Stimulated activated CD8-positive, alpha-beta memory T cell treated with anti-CD3 and anti-CD28 coated beads, Interleukin-7, amount 100 ng/mL, for 24 hours (primary cell): Measurements from ENCODE around the gene HMGCR.
"Not testable (repeated sequence)": the region's sequence is repeated elsewhere in the genome, so short reads cannot be mapped to it uniquely, and the experiment has no call there.

ENCODE experiments used
- DNase-seq: peaks from one replicate; pipeline ENCODE4 v3.0.0-alpha.2; 2020; ENCODE audit warnings: low read depth

HMGCR gene

DNA sequence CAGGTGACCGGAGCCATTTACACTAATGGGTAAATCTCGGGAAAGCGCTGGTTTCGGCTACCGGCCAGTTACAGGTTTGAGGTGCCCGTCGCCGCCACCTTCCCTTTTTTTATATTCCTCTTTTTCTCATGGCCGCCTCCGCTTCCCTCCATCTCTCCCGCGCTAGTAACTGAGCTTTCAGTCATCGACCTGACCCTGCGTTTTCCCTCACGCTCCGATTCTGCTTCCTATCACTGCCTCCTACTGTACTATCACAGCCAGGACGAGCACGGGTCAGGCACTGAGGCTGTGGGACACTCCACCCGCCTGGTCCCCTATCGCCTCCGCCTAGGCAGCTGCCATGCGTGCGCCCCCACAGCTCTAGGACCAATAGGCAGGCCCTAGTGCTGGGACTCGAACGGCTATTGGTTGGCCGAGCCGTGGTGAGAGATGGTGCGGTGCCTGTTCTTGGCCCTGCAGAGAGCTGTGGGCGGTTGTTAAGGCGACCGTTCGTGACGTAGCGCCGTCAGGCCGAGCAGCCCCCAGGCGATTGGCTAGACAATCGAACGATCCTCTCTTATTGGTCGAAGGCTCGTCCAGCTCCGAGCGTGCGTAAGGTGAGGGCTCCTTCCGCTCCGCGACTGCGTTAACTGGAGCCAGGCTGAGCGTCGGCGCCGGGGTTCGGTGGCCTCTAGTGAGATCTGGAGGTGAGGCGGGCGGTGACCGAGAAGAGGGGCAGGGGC, at the start of gene HMGCR:
TSS of gene HMGCR (plus strand) at position 606 of the 722 bp plus-strand sequence. CDS start 5,386 bp downstream, outside the sequence.
- peak; percentile 94 for DNase-seq

DNA sequence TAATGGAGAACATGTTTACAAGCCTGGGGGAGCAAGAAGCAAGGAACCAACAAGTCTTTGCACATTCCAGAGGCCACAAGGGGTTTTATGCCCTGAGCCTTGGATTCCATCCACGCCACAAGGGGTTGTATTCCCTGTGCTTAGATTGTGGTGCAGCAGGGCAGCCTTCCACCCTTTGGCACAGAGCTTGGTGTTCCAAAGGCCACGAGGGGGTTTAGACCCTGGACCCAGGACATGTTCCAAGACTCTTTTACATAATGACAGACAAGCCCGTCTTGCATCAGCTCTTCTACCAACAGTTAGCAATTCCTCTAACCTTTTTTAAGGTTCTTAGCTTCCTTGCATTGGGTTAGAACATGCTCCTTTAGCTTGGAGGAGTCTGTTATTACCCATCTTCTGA, 45.2 kb upstream of the HMGCR start:
- DNase-seq, result not testable (repeated sequence)

DNA sequence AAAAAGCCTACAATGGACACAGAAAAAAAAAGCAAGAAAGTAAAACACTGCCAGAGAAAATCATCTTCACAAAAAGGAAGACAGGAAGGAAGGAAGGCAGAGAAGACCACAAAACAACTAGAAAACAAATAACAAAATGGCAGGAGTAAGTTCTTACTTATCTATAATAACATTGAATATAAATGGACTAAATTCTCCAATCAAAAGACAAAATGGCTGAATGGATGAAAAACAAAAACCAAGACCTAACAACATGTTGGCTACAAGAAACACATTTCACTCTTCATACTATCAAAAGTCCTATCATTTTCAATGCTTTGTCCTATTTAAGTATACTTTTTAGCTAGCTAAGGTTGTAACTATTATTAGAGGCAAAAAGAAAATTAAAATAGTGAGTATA, 36.9 kb upstream of the HMGCR start:
- no peak for DNase-seq

DNA sequence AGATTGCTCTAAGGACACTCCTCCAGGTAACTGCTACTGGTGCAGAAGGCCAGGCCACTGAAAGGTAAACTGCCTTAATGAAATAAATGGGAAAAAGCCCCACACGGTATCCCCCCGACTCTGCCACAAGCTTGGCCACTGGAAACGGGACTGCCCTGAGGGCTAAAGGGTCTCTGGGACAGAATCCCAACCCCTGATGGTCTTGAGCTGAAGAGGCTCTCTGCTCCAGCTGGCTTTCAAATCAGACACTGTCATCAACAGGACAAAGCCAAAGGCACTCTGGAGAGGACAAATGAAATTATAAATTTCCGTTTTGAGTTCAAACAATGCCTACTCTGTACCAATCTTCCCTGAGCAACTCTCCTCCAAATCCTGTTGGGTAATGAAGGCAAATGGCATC, 33.6 kb upstream of the HMGCR start:
- DNase-seq, result no peak

DNA sequence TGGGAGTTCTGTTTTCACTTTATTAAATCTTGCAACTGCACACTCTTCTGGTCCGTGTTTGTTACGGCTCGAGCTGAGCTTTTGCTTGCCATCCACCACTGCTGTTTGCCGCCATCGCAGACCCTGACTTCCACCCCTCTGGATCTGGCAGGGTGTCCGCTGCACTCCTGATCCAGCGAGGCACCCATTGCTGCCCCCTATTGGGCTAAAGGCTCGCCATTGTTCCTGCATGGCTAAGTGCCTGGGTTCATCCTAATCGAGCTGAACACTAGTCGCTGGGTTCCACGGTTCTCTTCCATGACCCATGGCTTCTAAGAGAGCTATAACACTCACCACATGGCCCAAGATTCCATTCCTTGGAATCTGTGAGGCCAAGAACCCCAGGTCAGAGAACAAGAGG, 32.5 kb upstream of the HMGCR start:
- DNase-seq, result not testable (repeated sequence)

DNA sequence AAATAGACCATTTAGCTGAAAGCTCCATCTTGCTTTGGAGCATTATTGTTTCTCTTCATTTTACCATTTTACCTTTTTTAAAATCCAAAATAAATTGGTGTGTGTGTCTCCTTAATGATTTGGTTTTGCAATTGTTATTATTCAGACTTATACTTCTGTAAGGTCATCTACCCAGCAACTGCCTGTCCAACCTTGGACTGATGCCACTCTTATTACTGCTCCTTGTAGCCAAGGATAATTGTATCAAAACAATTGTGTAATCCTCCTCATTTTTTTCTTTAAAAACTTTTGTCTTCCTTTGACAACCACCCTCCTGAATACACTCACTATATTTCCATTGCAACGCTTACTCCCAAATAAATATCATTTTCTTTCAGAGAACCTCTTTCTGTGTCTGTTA, 30.3 kb upstream of the HMGCR start:
- DNase-seq, result no peak

DNA sequence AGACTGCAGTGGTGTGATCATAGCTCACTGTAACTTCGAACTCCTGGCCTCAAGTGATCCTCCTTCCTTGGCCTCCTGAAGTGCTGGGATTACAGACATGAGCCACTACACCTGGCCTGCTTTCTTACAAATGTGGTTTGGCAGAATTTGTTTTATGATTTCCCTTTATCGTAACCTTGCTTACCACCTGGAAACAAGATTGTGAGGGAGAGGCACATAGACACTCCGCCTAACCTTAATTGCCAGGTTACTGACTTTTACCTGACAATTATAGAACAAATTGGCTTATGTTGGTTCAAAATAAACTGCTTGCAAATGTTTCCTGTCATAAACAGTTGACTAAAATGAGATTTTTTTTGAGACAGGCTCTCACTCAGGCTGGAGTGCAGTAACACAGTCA, 26.8 kb upstream of the HMGCR start:
- no peak for DNase-seq

DNA sequence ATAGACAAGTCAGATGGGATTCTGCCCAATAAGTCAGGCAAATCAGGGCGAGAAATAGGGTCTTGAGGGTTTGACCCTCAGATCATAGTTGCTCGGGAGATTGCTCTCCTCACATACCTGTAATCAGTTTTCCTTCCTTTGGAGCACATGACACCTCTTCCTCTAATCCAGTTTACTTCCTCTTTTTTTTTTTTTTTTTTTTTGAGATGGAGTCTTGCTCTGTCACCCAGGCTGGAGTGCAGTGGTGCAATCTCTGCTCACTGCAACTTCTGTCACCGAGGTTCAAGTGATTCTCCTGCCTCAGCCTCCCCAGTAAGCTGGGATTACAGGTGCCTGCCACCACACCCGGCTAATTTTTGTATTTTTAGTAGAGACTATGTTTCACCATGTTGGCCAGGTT, 17.9 kb upstream of the HMGCR start:
- DNase-seq, result not testable (repeated sequence)

DNA sequence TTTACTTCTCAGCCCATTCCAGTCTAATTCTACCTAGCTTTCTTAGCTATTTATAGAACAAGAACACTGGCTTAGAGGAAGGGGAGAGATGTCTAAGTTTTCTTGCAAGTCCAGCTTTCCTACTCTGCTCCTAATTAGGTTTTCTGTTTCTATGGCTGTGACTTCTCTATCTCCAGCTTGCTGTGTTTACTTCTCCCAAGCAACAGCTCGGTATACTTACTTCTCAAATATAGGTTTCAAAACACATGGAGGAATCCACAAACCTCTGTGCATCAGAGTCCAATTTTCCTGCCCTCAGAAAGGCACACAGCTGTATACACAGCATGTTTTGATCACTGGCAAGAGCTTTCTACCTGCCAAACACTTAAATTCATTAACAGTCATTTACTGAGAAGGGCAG, 17.4 kb upstream of the HMGCR start:
- DNase-seq, result no peak

DNA sequence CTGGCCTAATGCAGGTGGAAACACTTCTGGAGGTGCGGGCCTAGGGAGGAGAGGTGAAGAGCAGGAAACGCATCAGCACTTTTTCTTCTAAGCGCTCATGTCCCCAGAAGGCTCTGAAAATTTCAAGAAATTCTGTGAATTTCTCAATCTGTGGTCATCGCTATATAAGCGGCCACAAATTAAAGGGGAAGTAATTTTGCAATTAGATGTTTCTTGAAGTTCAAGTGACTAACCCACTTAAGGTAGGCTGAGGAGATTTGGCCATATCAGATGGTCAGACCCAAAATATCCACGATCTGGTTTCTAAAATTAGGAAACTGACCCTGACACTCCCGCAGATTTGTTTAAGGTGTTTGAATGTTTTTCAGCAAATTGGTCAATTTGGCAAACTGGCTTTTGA, 16.6 kb upstream of the HMGCR start:
- no peak for DNase-seq

DNA sequence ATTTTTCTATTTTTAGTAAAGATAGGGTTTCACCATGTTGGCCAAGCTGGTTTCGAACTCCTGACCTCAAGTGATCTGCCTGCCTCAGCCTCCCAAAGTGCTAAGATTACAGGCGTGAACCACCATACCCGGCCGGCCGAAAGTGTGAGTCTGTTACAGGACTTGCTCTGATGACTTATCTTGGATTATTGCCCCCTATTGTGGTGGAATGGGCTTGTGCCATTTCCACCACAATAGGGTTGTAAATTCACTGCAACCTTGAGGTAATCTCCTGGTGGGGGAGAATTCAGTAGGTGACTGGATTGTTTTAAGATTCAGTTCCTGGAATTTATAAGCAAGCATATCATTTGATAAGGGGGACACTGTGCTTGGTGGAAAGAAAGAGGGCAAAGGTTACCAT, 15.0 kb upstream of the HMGCR start:
- DNase-seq, result no peak

DNA sequence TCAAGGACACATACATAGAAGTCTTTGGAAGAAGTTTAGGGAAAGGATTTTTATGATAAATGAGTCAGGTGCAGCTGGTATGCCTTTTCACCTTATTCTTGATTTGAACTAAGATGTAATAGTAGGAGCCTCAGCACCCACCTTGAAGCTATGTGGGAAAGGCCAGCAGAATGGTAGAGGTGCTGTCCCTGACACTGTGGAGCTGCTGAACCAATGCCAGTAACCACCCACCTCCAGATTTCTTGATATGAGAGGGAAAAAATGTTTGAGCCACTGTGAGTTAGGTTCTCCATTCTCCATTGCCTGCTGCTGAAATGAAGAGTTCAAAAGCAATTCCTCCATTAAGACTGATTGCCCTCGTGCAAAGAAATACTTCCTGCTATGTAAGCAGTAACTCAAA, 12.2 kb upstream of the HMGCR start:
- DNase-seq, result no peak

DNA sequence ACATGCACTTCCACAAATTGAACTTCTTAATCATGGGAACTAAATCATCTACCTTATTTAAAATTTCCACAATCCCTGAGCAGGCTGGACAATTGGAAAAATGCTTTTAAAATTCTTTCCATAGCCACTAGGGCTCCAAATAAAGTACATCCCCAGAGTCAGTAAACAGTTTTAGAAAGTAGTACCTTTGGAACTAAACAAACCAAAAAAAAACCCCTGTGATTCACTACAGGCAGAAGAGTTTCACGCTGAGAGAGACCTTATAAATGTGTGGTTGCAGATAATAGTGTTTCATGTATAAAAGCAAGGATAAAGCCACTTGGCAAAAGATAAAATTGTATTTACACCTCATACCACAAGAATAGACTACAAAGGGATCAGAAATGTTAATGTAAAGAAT, 11.8 kb upstream of the HMGCR start:
- DNase-seq, result no peak

DNA sequence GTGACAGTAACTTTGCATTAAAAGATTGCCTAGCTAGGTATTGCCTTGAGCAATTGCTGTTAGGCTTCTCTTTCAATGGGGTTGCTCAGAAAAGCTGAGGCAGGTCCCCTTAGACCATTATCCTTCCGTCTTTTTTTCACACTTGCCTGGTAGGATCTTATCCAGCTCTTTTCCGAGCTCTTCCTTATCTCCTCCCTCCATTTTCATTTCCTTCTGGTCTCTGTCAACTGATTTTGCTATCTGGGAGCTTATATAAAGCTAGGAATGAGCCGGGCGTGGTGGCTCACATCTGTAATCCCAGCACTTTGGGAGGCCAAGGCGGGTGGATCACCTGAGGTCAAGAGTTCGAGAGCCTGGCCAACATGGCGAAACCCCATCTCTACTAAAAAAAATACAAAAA, 6.6 kb upstream of the HMGCR start:
- DNase-seq, result no peak

DNA sequence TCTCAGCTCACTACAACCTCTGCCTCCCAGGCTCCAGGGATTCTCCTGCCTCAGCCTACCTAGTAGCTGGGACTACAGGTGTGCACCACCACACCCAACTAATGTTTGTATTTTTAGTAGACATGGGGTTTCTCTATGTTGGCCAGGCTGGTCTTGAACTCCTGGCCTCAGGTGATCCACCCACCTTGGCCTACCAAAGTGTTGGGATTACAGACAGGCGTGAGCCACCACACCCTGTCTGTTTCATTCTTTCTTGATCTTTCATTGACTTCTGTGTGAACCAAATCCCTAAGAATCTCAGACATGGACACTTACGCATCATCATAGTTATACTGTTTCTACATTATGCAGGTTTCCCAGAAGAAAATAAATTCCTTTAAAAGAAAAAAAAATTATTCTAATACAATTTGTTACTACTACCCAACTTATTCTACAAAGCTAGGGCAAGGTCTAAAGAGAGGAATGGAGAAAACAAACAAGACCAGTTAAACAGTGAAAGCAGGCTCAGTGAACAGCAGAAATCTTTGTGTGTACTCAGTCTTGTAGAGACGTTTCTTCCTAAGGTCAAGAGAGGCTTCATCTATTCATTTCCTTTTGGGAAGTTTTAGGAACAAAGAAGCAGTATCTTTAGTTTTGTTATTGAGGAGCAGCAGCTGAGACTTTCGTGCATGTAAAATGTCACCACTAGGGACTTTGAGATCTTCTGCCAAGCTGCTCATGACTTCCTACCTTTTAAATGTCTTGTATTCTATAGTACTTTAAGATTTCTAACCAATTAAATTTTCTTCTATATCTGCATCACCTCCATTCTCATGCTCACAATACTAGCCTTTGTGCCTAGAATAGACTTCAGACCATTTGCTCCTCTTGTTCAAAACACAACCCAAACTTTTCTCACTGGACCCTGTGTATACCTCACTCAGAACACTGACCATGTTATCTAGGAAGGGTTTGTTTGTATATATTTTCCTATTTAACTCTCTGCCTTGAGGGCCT, 5.6 kb upstream of the HMGCR start:
- DNase-seq, result no peak

DNA sequence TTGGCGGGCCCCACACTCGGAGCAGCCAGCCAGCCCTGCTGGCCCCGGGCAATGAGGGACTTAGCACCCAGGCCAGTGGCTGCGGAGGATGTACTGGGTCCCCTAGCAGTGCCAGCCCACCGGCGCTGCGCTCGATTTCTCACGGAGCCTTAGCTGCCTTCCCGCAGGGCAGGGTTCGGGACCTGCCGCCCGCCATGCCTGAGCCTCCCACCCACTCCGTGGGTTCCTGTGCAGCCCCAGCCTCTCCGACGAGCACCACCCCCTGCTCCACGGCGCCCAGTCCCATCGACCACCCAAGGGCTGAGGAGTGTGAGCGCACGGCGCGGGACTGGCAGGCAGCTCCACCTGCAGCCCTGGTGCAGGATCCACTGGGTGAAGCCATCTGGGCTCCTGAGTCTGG, 3.3 kb upstream of the HMGCR start:
- not testable (repeated sequence) for DNase-seq

DNA sequence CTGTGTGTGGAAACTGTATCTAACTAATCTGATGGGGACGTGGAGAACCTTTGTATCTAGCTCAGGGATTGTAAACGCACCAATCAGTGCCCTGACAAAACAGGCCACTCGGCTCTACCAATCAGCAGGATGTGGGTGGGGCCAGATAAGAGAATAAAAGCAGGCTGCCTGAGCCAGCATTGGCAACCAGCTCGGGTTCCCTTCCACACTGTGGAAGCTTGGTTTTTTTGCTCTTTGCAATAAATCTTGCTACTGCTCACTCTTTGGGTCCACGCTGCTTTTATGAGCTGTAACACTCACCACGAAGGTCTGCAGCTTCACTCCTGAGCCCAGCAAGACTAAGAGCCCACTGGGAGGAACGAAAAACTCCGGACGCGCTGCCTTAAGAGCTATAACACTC, 2.6 kb upstream of the HMGCR start:
- DNase-seq, result not testable (repeated sequence)

DNA sequence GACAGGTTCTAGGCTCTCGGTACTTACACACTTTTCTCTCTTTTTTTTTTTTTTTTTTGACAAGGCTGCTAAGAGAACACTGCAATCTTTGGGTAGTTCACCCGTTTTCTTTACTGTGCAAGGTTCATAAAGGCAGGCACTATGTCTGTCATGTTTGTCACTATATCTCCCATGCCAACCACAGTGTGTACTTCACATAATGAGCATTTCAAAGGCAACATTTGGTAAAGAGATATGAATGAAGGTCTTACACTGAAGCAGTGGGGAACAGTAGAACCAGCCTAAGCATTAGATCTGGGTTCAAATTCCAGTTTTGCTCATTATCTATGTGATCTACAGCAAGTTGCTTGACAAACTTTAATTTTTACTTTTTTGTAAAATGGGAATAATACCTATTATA, 1.5 kb upstream of the HMGCR start:
- DNase-seq, result no peak

DNA sequence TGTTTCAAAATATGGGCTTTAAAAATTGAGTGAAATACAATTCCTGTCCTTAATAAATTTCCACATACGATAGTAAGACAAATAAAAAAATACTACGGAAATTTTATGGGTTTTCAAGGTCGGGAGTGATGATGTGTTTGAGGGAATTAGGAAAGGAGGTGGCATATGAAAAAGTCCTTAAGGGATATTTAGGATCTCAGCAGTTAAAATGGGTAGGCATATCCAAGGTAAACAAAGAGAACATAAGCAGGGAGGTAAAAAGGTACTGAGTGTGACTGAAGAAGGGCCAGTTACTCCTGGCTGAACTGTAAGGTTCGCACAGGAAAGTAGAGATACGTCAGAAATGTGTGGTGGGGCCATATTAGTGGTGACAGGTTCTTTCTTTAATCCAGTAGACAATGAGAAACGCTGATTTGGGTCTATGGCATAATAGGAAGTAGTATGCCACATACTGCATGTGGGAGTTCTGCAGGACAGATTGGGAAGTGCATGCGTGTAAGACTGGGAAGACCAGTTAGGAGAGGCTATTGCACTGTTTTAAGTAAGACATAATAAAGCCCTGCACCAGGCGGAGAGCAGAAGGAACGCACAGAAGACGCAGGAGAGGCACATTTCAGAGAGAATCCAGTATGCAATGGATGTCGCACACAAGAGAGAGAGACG, 937 bp upstream of the HMGCR start:
- no peak for DNase-seq

DNA sequence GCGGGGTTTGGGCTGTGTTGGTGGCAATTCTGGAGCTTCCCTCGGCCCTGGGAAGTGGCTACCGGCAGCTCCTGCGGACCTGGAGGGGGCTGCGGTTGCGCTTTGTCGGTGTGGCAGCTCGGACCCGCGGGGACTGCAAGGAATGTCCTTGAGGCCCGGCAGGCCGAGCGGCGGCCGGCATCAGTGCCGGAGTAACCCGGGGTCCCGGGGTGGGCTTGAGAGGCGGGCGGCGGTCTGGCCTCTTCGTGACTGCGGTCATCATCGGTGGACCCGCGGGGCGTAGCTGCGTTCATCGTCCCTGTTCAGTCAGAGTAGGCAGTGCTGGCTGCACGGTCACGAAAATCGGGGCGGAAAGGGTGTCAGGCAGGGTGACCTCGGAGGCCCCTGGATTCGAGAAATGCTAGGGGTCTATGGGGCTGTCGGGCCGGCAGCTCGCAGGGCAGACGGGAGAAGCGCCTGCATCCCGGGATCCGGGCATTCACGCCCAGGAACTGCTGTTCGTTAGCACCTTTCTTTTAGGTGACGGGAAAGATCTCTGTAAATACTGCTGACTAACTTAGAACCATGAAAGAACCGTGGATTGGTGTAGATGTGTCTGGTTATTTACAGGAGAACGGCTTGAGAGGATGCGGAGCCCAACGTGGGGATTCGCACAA, 474 bp downstream of the HMGCR start:
- DNase-seq, result no peak

DNA sequence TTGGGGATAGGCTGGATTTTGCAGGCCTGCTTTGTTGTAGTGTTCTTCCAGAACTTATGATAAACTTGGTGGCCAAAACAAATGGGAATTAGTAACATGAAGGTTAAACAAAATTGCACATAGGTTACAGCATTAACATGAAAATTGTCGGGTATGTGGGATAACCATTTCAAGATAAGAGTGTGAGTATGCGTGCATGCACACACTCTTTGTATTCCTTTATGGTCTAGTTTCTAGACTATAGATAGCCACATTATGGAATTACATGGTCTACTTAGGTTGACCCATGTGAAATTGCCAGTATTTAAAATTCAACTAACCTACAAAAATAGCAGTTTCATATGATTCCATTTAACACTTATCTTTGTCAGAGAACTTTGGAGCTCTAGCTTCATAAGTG, 1.4 kb downstream of the HMGCR start:
- DNase-seq, result no peak
